Measurements from ENCODE around the gene KIFBP.
A peak's percentile ranks its signal among the peaks of the same experiment; 100 is the strongest.

KIFBP gene

DNA sequence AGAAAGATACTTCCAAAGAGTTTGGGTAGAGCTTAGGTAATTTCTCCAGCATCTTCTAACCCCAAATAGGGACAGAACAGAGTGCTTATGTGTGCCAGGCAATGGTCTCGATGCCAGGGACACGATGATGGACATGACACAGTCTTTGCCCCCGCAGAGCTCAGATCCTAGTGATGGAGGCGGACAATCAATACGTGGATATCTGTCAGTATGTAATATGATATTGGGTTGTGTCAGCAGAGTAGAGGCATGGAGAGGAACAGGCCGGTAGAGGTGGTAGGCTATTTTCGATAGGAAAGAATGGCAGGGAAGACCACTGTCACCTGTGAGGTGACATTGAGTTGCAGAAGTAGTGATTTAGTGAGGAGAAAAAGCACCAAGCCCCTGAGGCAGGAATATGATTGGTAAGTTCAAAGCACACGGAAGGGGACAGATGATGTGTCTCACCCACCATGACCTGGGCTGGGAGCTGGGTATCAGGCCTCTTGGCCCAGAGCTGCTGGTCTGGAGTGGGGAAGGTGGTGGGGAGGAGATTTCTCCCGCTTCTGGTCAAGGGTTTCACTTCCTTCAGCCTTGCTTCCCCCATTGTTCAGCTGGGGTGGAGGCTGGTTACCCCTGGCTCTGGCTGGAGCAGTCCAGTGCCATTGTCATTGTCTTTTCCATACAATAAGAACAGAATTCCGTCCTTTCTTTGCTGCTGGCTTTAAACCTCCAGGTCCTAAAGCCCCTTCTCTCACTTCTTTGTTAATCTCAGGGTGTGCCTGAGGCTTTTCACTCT, 63.3 kb downstream of the KIFBP start:
- DNase-seq, result no peak

DNA sequence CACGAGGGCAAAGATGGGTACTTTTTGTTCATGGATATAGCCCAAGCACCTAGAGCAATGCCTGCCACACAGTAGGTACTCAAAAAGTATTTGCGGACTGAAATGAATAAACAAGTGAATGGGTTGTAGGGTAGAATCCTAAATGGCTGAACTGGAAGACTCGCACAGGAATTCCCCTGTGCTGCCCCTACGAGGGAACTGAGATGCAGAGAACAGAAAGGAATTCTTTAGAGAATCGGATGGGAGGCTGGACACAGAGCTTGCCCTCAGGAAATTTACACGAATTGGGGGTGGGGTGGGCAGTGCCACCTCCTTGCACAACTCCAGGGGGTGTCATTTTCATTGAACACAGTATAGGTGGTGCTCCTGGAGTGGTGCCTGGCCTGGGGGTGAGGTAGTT, 64.1 kb downstream of the KIFBP start:
- no peak for DNase-seq

DNA sequence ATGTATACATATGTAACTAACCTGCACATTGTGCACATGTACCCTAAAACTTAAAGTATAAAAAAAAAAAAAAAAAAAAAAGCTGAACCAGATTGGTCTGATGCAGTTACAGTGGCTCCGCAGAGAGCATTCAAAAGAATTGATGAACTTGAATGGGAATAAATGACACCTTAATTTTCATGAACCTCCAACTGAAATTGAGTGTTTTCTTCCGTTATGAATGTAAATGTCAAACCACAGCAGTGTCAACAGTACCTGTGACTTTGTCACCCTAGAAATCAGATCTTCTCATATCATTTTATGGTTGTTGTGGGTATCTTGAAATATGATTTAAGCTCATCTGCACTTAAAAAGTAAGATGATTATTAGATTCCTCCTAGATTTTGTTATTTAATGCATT, 66.6 kb downstream of the KIFBP start:
- no peak for DNase-seq

DNA sequence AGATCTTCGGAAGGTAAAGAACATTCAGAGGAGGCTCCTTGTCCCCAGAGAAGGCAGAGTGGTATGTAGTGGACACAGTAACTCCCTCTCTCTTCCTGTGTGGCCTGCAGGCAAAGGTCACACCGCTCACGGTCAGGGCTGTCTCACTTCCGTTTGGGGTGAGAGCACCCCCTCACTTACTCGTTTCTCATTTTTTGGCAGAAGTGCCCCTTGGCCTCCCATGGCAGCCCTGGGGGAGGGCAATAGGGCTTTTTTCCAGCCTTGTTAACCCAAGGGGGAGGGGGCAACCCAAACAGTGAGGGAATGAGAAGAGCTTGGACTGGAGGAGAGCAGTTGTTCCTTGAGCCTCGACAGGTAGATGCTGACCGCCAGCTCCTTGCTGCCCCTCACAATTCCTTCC, 67.5 kb downstream of the KIFBP start:
- no peak for DNase-seq

DNA sequence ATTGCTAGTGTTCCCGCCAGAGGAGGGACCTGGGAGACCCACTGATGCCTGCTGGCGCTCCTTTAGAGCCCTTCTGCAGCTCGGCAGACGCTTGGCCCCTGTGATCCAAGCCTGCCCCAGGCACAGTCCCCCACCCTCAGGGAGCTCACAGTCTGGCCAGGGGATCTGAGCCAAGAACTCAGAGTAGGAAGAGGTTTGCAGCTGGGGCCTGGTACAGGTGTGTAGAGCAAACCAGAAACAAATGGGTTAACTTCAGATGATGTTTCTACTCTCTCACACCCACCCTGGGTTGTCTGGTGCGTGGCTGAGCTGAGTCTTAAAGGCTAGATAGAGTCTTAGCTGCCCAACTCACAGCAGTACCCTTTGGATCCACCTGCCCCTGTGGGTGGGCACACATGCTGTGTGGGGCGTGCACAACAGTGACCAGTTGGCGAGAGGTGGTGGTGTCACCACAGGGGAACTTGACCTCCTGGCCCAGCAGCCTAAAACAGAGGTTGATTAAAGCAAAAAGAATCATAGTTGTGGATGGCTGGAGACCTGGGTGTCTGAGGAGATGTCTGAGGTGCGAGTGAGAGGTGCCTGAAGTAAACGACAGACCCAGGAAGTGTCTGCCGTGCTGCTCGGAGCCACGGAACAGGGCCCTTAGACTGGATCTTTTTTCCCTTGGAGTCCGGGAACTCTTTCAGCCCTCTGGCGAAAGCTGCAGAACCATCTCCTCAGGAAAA, 68.1 kb downstream of the KIFBP start:
- no peak for DNase-seq

DNA sequence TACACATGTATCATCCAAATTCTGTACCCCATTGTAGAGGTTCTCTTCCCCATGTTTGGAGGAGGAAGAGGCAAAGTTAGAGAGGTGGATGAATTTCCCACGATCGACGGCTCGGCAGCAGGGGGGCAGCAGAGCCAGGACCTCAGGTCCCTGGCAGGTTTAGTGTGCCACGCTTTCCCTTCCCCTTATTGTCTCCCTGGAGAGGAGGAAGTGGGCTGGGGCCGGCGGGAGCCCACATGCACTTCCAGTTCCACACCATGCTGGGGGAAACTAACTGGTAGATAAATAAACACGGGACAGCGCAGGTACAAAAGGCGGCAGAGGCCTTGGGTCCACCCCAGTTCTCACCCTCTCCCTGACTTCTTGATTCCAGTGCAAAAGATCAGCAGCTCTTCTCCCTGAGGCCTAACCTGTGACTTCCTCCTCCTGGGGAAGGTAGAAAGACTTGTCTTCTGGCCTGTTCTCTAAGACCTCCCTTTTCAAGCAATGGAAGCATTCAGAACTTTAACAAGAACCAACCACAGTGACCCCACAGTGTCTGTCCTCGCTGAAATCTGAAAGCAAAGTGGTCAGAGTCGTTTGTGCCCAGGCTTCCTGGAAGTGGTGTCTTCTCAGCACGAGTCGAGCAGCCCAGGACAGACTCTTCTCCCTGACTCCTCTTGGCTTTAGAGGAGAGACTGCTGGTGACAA, 68.8 kb downstream of the KIFBP start:
- DNase-seq, result peak; percentile 21

DNA sequence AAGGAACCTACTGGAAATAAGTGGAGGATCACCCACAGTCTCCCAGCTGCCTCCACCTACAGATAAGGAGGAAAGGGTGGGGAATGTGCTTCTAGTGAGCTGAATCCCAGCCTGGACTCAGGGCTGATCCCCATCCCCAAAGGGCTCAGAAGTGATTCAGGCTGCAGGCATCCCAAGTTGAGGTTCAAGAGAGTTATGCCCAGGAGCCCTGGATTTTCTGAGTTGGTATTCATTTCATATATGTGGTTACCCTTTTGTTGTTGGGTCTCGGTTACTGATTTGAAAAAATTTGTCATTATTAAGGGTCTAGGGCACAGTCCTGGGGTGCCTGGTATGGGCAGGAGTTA, 69.3 kb downstream of the KIFBP start:
- no peak for DNase-seq

DNA sequence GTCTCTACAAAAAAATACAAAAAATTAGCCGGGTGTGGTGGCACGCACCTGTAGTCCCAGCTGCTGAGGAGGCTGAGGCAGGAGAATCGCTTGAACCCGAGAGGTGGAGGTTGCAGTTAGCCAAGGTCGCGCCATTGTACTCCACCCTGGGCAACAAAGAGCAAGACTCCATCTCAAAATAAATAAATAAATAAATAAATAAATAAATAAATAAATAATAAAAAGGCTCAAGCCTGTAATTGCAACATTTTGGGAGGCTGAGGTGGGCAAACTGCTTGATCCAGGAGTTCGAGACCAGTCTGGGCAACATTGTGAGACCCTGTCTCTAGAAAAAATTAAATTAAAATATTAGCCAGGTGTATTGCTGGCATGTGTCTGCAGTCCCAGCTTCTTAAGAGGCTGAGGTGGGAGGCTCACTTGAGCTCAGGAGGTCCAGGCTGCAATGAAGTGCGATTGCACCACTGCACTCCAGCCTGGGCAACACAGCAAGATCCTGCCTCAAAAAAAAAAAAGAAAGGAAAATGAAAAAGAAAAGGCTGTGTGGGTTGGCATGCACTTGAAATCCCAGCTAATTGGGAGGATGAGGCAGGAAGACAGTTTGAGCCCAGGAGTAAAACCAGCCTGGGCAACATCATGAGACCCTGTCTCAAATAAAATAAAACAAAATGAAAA, 71.7 kb downstream of the KIFBP start:
- no peak for DNase-seq

DNA sequence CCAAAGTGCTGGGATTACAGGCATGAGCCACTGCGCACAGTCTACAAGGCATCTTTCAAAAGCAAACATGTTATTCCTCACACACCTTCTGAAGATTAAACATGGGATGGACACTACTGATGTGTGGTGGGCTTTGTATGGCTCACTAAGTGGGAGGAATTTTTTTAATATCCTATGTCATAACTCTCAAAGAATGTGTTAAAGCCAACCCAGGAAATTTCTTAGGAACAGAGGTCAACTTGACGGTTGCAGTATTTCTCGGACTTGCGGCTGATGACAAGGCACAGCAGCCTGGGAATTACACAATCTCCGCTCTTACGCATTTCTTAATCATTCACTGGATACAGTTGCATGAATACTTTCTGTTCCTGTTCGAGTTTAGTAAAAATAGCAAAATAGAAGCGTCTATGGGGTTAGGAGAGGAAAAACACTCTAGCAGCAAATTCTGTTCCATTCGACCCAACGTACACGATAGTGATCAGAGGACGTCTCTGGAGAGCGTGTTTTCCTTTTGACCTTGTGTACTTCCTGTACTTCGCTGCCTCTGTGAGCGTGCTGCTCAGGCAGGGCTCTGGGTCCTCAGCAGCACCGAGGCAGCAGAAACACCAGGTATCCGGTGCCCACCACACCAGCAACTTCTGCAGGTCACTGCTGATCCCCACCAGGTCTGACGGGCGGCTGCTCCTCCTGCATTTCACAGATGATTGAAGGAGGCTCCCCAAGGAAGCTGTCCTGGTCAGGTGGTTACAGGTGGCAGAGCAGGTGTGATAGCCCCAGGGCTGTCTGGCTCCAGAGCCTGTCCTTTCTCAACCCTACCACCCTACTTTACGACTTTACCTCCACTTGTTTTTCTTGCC, 72.9 kb downstream of the KIFBP start:
- DNase-seq, result peak; percentile 17

DNA sequence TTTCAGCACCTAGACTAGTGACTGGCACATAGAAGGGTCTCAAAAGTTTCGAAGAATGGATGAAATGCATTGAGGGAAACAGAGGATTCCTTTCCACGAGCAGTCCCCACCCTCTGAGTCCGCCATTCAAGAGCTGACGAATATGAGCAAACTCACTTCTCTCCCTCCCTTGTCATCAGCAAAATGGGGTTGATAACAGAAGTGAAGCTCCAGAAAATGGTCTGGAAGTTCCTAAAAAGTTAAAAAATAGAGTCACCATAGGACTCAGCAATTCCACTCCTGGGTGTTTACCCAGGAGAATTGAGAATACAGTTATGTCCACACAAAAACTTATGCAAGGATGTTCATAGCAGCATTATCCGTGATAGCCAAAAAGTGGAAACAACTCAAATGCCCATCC, 74.3 kb downstream of the KIFBP start:
- DNase-seq, result no peak

DNA sequence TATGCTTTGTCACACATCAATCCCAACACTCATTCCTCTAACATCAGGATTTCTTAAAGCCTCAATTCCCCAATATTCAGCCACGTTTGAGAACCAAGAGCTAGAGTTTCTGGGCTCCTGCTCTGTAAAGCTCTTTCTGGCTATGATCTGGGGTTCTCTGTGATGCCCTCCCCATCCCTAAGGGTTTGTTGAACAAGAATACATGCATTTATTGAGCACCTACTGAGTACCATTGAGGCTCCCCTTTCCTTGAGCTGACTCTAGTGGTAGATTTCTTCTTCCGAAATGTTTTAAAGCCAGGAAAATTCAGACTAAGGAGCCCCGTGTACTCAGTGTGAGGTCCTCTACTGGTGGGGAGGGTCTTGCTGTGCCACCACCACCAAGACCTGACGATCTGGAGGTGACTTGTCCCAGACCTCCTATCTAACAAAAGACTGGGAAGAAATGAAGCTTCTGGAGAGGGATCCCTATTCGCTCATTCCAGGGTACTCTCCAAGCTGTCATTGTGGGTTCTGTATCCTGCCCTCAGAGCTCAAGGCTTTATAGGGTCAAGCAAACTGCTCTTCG, 76.2 kb downstream of the KIFBP start:
- no peak for DNase-seq

DNA sequence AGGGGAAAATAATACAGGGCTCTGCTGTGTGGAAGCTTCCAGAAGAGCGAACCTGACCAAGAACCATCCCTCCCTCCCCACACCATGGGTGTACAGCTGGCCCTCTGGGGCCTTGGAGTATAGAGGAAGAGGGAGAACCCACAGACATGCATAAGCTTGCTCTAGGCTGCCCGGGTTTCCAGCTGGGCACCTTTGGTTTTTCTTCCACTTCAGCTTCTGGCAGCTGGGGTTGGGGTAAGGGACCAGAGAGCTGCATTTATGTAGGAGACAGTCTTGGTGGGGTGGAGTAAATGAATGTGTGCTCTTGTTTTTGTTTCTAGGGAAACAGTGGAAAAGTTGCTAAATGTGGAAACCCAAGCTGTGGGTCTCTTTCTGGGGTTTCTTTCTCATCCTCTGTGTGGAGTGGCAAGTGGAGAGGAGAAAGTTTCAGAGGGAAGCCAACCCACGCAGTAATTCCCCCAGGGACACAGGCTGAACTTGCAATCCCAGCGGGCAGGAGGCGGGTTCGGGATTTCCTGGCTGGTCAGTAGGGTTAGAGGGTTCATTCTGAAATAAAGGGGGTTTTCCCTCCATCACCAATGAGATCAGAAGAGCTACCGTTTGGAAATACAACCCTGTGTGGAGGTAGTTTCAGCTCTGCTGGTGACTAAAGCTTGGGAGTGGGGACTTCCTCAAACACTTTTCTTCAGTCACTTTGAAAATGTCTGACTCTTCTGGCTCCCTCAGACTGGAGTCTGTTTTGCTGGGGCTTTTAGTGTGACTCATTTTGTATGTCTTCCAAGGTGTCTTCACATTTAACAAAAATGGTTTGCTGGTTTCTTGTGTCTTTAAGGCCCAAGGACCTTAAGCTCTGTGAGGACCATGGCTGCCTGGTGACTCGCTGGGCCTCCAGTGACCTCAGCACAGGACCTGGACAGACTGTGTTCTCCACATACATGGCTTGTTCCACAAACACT, 77.1 kb downstream of the KIFBP start:
- DNase-seq, result peak; percentile 26

All from OCI-M1 (cell line).